GM19025 (cell line): ENCODE data around the gene CDYL.

ENCODE experiments used
- ATAC-seq: cut with Tn5 transposase; IDR thresholded peaks from one replicate; pipeline ENCODE4 v1.9.1; 2021; ENCODE audit warnings: mild to moderate bottlenecking, low read depth, moderate library complexity; ENCODE audit not compliant: unreplicated experiment

Gene CDYL

DNA sequence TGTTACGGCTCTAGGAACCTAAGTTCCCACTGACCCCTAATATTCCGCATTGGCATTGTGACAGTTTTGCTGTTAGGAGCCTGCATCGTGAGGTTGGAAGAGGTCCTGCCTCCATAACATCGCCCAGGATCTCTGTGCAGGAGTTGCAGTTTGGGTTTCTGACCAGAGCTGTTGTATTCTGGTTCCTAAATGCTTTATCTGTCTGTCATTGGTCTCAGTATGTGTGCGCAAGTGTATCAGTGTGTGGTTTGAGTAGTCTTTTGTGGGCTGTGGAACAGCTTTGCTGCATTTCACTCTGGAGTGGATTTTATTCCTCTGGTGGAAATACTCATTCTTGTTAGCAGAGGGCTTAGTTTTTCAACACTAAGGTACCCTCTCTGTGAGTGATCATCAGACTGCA is 95.6 kb downstream of the CDYL start:
- ATAC-seq = no peak

DNA sequence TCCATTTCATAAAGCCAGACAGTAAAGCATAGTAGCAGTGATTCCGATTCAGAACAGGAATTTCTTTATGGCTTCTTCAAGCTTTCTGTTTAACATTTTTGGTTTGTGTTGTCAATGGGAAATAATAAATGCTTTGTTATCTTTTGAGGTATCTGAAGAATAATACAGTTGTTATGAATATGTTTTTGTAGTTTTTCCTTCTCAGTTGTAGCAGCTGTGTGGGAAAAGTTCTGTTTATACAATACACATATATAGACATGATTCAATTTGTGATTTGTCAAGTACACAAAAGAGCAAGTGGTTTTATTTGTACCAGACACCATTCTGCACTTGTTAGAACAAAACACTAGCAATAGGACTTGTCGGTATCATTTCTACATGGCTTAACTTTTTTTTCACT is 96.6 kb downstream of the CDYL start:
- no peak for ATAC-seq

DNA sequence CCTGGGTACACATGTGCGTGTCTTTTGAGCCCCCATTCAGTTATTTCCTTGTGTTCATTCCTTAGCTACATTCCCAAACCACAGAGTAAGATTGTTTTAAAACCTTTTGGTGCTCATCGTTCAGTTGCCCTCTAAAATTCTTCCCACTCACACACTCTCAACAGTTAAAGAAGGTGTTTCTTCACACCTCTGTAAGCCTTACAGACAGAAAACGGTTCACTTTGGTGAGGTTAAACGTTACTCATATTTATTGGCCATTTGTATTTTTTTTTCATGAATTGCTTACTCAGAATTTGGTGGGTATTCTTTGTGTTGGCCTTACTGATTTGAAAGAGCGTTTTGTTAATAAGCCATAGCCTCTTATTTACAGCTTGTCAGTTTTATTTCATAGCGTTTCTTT is 97.7 kb downstream of the CDYL start:
- ATAC-seq = no peak

DNA sequence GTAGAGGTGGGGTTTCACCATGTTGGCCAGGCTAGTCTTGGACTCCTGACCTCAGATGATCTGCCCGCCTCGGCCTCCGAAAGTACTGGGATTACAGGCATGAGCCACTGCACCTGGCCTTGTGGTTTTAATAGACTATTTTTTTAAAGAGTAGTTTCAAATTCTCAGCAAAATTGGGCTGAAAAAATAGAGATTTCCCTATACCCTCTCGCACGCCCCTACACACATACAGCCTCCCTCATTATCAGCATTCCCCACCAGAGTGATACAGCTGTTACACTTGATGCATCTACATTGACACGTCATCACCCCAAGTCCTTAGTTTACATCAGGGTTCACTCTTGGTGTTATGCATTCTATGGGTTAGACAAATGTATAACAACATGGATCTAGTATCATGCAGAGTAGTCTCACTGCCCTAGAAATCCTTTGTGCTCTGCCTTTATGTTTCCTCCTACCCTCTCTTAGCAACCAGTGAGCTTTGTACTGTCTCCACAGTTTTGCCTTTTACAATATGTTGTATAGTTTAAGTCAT is 103.6 kb downstream of the CDYL start:
- peak; percentile 61 for ATAC-seq

DNA sequence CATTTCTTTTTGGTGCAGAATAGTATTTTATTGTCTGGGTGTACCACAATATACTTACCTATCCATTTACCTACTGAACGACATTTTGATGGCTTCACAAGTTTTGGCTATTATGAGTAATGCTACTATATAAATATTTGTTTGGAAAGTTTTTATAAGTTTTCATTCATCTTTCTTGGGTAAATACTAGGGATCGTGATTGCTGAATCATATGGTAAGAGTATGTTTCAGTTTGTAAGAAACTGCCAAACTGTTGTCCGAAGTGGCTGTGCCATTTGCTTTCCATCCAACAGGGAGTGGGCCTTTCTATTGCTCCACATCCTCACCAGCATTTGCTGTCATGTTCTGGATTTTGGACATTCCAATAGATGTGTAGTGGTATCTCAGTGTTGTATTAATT is 104.2 kb downstream of the CDYL start:
- no peak for ATAC-seq

DNA sequence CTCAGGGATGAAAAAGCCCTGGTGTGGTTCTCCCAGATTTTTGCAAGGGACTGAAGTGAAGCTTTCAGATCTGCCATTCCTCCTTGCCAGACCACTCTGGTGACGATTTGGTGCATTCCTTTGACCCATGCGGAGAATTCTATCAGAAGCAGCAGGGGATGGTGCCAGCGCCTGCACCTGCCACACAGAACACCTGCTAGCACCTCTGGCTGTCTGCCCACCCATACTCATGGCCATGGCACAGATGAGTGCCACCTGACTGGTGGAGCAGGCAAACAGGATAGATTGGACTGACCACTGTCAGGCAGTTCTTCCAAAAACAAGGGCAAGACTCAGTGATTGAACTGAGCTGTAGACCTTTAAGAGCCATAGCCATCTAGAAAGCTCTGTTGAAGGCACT is 107.1 kb downstream of the CDYL start:
- ATAC-seq = no peak

DNA sequence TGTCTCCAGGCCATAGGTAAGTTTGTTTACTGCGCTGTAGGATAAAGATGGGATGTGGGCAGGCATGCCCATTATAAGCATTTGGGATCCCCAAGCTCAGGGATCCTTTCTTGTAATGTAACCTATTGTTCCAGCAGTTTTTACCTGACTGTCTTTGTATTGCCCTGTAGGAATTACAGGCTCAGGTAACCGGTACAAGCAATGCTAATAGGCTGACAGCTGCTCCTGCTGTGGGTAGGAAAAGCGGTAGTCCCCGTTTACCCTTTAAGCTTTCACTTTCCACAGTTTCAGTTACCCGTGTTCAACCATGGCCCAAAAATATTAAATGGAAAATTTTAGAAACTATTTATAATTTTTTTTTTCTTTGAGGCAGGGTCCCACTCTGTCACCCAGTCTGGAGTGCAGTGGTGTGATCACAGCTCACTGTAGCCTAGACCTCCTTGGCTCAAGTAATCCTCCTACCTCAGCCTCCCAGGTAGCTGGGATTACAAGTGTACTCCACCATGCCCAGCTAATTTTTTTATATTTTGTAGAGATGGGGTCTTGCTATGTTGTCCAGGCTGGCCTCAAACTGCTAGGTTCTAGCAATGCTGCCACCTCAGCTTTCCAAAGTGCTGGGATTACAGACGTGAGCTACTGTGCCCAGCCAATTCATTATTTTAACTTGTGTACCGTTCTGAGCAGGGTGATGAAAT is 108.6 kb downstream of the CDYL start:
- no peak for ATAC-seq

DNA sequence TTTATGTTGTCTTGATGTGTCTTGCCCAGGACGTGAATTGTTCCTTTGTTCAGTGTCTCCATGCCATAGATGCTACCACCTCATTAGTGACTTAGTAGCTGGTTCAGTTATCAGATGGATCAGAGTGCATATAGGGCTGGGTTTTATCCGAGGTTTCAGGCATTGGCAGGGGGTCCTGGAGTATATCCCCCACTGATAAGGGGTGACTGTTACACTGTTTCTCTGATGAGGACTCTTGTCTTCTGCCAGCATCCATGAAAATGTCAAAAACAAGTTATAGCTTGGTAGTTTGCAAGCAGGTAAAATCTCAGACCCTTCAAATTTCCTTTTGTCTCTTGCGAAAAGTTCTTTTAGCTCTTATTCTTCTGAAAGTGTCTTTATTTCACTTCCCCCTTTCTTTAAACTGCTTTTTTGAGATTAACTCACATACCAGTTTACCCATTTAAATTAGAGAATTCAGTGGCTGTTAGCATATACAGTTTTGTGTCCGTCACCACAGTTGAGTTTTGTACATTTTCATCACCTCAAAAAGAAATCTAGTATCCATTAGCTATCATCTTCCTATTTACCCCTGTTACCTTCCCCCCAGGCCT is 109.2 kb downstream of the CDYL start:
- ATAC-seq = no peak

DNA sequence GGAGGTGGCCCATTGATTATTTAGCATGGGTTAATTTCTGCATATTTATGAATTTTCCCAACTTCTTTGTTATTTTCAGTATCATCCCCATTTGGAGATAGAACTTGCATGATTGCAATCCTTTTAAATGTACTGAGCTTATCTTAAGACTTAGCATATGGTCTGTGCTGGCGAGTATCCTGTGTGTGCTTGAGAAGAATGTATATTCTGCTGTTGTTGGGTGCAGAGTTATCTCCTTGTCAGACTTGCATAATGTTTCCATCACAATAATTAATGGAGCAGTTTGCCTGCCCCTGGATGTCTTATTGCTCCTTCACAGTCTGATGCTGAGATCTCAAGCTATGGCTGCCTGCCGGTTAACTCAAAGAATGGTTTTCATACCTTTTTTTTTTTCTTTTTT is 112.6 kb downstream of the CDYL start:
- no peak for ATAC-seq

DNA sequence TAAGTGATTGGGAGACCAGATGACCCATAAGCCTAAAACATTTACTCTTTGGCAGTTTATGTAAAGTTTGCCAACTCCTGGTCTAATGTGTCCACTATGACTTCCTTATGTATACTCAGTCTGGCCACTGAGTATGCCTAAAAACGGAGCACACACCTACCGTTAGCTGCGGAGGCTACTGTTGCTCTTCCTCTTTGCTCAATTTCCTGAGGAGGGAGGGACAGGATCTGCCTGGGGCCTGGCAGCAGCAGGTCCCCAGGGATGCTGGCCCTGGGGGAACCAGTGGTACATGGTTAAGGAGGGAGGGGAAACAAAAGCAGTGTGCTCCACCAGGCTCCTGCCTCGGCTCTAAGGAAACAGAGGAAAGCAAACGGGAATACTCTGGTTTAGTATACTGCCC is 113.5 kb downstream of the CDYL start:
- ATAC-seq = no peak

DNA sequence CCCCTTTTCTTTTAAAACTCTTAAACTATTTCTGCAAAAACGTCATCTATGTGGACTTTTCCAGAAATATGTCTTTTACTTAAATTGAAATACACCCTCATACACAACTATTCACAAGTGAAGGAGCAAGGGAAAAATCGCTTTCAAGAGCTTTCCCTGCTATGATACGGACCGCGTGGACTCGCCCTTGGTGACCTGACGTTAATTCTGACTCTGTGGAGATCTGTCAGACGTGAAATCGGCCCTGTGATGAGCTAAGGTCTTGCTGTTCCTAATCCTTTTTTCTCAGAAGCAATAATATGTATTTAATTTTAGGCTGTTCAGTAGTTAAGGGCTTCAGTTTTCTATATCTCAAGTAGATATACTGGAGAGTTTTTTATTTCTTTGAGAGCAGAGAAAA is 114.0 kb downstream of the CDYL start:
- ATAC-seq = no peak

DNA sequence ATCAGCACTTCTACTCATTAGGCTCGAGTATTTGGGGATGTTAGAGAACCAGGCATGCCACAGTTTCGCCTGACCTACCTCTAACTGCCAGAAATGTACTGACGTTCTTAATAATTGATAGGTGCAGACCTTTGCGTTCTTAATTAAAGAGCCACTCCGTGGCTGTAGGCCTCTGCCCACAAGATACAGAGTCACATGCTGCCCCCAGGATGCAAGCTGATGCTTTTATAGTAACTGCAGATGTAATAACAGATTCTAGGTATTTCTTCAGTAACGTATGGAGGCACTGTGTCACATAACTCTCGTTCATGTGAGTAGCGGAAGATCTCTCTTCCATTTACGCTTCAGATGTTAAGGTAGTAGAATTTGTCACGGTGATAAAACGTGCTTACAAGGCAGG is 114.4 kb downstream of the CDYL start:
- no peak for ATAC-seq

DNA sequence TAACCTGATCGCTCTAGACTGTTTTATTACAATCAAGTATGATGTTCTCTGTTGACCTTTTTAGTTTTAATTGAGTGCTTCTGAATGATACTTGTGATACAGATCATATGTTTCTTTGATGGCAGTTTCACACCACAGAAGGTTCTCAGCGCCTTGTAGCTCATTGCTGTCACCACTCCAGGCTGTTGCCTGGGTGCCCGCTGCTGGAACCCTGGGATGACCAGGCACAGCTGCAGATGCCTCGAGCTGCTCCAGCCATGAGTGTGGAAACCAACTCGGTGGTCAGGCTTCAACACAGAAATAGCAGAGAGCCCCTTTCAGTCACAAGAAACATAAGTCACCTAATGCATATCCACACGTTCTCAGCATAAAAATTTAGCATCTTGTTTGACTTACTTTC is 114.9 kb downstream of the CDYL start:
- no peak for ATAC-seq

DNA sequence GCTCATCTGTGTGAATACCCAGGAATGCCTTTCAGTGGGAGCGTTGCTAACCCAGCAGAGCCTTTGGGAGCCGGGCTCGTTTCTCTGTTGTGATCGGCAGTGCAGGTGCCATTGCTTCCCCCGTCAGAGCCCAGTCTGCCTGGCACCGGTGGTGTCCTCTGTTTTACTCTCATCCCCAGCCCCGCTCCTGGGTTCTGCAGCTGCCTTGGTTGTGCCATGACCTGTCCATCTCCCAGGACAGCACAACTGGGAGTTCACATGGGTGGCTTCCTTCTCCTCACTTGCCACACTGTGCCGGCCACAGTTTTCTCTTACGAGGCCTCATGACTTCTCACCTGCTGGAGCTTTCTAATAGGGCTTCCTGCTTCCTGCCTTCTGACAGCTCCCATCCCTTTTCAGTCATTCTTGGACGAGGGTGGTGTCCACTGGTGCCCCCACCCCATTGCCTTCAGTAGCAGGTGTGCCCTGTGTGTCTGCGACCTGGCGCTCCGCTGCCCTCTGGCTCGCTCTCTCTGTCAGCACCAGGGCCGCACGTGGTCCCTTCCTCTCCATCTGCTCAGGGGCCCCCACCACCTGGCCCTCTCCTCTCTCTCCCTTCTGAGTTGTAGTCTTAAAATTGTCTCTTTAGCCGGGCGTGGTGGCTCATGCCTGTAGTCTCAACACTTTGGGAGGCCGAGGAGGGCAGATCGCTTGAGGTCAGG is 116.7 kb downstream of the CDYL start:
- no peak for ATAC-seq

DNA sequence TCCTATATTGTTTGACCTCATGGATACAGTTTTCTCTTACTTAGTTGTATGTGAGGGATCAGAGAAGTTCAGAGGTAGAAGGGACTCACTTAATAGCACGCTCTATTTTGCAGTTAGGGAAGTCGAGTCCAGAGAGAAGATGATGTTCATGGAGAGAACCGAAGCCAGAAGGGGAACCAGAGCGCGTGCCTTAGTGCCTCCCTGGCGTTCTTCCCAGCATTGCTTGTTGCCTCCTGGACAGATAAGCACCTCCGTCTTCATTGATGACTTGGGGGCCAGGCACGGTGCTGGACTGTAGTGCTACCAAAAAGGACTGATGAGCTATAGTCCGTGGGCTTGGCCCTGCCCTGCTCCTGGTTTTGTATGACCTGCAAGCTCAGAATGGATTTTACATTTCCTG is 117.8 kb downstream of the CDYL start:
- ATAC-seq = no peak

DNA sequence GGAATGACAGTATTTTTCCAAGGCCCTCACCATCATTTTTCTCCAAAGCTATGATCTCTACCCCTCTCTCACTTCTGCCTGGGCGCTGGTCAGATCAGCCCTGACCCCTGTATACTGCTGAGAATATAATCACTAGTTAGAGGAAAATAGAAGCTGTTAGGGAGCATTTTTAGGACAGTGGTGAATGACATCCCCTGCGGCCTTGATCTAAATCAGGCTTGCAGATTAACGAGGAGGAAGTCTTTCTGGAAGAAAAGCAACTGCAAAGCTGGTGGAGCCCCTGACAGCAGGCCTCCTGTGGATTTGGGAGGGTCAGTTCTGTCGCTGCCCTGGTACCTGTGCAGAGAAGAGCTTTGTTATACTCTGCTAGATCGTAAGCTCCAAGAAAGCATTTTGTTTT is 119.8 kb downstream of the CDYL start:
- ATAC-seq = no peak

DNA sequence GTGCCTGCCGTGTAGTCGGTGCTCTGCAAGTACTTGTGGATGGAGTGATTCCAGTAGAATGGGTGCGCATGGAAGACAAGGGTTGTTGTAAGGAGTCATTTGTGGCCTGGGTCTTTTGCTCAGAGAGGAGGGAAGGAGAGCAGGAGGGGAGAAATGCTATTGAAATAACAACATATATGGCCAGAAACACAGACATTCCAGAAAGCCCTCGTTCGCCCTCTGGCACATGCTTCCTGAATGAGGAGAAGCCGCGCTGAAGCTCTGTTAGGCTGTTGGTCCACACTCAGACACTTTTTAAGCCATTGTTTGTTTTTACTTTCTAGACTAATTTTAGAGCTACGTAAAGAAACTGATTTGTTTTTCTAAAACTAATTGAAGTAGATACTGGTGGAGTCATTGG is 120.2 kb downstream of the CDYL start:
- ATAC-seq = no peak

DNA sequence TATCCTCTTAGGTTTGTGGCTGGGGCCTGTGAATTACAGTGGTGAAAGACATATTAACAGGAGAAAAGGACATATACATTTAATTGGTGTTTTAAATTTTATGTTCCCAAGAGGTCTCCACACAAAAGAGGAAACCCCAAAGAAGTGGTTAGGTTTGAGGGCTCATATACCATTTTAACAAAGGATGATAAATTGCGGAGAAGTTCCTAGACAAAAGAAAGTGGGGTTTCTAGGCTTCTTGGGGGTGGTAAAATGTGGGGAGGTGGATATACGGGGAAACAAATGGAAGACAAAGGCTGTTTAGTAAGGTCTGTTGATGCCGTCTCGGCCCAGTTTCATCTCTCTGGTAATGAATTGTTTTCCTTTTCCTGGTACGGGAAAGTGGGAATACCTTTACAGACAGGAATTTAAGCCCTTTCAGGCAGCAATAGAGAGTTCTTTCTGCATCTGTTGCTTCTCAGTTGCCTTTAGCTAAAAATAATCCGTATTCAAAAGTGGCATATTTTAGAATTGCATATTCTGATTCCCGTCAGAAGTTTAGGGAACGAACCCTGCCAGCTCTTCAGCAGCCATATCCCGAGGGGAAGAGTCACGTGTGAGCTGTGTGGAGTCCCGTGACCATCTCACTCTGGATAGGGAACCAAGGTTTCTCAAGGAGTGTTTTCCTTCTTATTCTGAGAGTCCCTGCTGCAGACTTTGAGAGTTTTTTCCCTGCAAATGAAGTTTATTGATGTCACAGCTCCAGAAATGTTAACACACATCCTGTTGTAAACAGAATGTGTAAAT is 123.2 kb downstream of the CDYL start:
- ATAC-seq = no peak

DNA sequence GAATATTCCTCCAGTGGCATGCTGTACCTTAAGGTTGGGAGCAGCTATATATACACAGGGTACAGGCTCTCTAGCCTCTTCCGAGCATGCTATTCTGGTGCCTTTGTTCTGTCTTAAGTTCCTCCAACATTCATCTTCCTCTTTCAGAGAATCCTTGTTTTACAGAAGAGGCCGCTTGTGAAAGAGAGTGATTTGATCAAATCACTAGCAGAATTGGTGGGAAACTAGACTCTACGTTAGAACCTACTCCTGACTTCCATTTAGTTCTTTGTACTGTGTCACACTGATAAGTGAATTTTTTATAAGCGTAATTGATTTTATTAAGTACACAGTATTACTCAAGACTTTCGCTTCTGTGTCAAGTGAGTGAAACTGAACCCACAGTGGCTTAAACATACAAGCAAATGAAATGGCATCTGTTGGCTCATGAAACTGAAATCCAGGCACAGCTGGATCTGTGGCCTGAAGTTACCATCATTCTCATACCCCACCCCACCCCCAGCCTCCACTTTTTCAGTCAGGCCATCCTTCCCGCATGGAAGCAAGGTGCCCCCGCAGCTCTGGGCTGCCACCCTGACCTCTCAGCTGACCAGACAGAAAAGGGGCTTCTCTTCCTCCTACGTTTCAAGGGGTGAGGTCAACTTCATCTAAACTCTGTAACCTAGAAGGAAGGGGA is 125.3 kb downstream of the CDYL start:
- ATAC-seq = no peak

DNA sequence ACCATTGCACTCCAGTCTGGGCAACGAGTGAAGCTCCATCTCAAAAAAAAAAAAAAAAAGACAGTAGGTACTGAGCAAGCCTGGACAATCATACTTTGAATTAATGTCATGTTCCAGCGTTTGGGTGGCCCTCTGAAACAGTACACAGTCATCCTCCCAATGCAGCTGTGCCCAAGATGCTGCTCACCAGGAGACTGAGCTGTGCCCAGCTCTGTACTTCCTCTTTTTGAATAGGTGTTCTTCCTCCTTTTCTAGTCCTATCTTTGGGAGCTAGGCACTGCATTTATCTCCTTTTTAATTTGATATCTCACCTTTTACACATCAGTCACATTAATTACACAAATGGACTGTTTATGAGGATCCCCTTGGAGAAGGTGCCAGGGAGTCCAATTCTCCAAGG is 126.2 kb downstream of the CDYL start:
- no peak for ATAC-seq

DNA sequence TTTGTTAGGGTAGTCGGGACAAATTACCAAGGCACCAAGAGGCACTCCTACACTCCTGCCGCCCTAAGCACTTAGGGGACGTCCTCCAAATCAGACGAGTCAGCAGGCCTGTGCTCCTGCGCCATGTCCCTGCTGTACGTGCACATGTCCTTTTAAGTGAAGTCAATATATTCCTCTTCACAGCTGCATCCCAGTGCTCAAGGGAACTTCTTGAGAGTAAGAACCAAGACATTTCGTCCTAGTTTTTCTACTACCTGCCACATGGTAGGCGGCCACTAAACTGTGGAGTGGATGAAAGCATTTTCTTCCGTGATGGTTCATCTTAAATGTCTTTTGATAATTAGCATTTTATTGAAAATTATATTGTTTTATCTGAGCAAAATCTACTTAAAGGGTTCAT is 126.9 kb downstream of the CDYL start:
- no peak for ATAC-seq
